GM20000 (cell line): ENCODE data around the gene MEF2A.

Experiments used
- DNase-seq: peaks from one replicate; pipeline ENCODE4 v3.0.0; 2012; ENCODE audit warnings: low spot score
- CTCF ChIP-seq: IDR thresholded peaks from 2 replicates; pipeline ENCODE4 v1.5.1; 2012; ENCODE audit warnings: mild to moderate bottlenecking, control low read depth; ENCODE audit errors: extremely low read depth, missing control alignments

MEF2A gene

GRCh38 chr15:99704444-99704838, 138.7 kb downstream of the MEF2A start:
- DNase-seq = peak; percentile 68
- TF ChIP-seq CTCF = peak; percentile 52

- DNase-seq = peak; percentile 17
- TF ChIP-seq CTCF = no peak
Observed at GRCh38 chr15:99706557-99707303, 140.9 kb downstream of the MEF2A start.

- no peak for TF ChIP-seq CTCF
- DNase-seq = peak; percentile 51
Observed at GRCh38 chr15:99707473-99708270, 141.9 kb downstream of the MEF2A start.

- TF ChIP-seq CTCF = no peak
- no peak for DNase-seq
Observed at GRCh38 chr15:99708563-99708962, 142.8 kb downstream of the MEF2A start.

GRCh38 chr15:99709243-99709986, 143.6 kb downstream of the MEF2A start:
- no peak for TF ChIP-seq CTCF
- no peak for DNase-seq

- no peak for DNase-seq
- TF ChIP-seq CTCF = no peak
Observed at GRCh38 chr15:99711625-99712024, 145.8 kb downstream of the MEF2A start.

GRCh38 chr15:99712415-99712814, 146.6 kb downstream of the MEF2A start:
- DNase-seq = no peak
- TF ChIP-seq CTCF = no peak
